OCI-LY7 (cell line): ENCODE results near the gene ZDHHC19. TPM values are rescaled to one million over a fixed set of nuclear protein-coding genes. Genes with fewer than 3 reads are reported as not detected.

Source experiments
- BruUV-seq: library from RNA; stranded (reverse); fragments of 400-500 nt; replicated peaks from 2 replicates; lab custom pipeline; 2021; lab: Mats Ljungman, UMichigan
- CTCF ChIA-PET: fragments of 300-600 bp; sonication (Branson Sonifier 250); formaldehyde crosslinking; loops from one replicate; lab custom pipeline; 2022; ENCODE audit warnings: antibody characterized with exemption; ENCODE audit not compliant: unreplicated experiment; lab: Charles Lee
- POLR2A ChIA-PET: fragments of 300-600 bp; sonication (Branson Sonifier 250); formaldehyde crosslinking; loops from one replicate; lab custom pipeline; 2022; ENCODE audit warnings: antibody characterized with exemption; lab: Charles Lee
- DNase-seq: peaks from one replicate; pipeline ENCODE4 v3.0.0-alpha.2; 2015; ENCODE audit warnings: low spot score
- H2AFZ ChIP-seq: fragments of 200-600 bp; sonication (generic), shearing (Covaris generic); 2 replicates; pipeline ENCODE4 v1.6.1; 2014; ENCODE audit warnings: mild to moderate bottlenecking, antibody characterized with exemption, low read length, moderate library complexity
- H3K27ac ChIP-seq: fragments of 200-600 bp; sonication (generic); 2 replicates; pipeline ENCODE4 v1.5.1; 2014; ENCODE audit warnings: mixed run types, low read depth, mild to moderate bottlenecking, moderate library complexity, low read length, inconsistent platforms; ENCODE audit not compliant: poor library complexity, severe bottlenecking
- H3K36me3 ChIP-seq: fragments of 200-600 bp; sonication (generic); 2 replicates; pipeline ENCODE4 v1.6.1; 2014; ENCODE audit warnings: mild to moderate bottlenecking, antibody characterized with exemption, low read length, moderate library complexity, mixed read lengths; ENCODE audit not compliant: insufficient read depth
- H3K4me1 ChIP-seq: fragments of 200-600 bp; sonication (generic); 2 replicates; pipeline ENCODE4 v1.5.1; 2014; ENCODE audit warnings: mild to moderate bottlenecking, low read length; ENCODE audit not compliant: insufficient read depth, poor library complexity, severe bottlenecking
- H3K4me2 ChIP-seq: fragments of 200-600 bp; sonication (generic); 2 replicates; pipeline ENCODE4 v1.6.1; 2014; ENCODE audit warnings: mild to moderate bottlenecking, low read length
- H3K4me3 ChIP-seq: fragments of 200-600 bp; sonication (generic); 2 replicates; pipeline ENCODE4 v1.5.1; 2014; ENCODE audit warnings: mild to moderate bottlenecking, low read depth, low read length; ENCODE audit not compliant: poor library complexity, severe bottlenecking
- H3K79me2 ChIP-seq: fragments of 200-600 bp; sonication (generic); 2 replicates; pipeline ENCODE4 v1.6.1; 2016; ENCODE audit warnings: low read depth, mild to moderate bottlenecking, low read length, moderate library complexity, mixed read lengths; ENCODE audit not compliant: insufficient read depth
- H3K9me2 ChIP-seq: fragments of 200-600 bp; sonication (generic); 2 replicates; pipeline ENCODE4 v1.6.1; 2016; ENCODE audit warnings: mild to moderate bottlenecking, low read length, mixed read lengths; ENCODE audit not compliant: insufficient read depth
- H3K9me3 ChIP-seq: fragments of 200-600 bp; sonication (generic); 2 replicates; pipeline ENCODE4 v1.6.1; 2014; ENCODE audit warnings: mild to moderate bottlenecking, mixed run types, low read length, mixed read lengths
- H4K20me1 ChIP-seq: fragments of 200-600 bp; sonication (generic); 2 replicates; pipeline ENCODE4 v1.6.1; 2014; ENCODE audit warnings: mild to moderate bottlenecking, antibody characterized with exemption, low read length, moderate library complexity, mixed read lengths; ENCODE audit not compliant: insufficient read depth
- EZH2phosphoT487 ChIP-seq: fragments of 200-600 bp; sonication (generic); IDR thresholded peaks from 2 replicates; pipeline ENCODE4 v1.6.1; 2018; ENCODE audit warnings: low read depth, borderline replicate concordance, mild to moderate bottlenecking, mixed run types, antibody characterized with exemption, low read length, moderate library complexity, mixed read lengths
- intact Hi-C: fragments of 100-400 bp; cut with micrococcal nuclease; formaldehyde crosslinking; loops from one replicate; pipeline ENCODE4 v1.10.0; 2022; ENCODE audit not compliant: unreplicated experiment
- total RNA-seq, 2 experiments: library from RNA; depleted of rRNA in 1 of 2; stranded (reverse); fragments of >200 nt in 1 of 2; shearing (Covaris generic) in 1 of 2; gene quantifications; 2 replicates each; pipeline ENCODE4 v1.2.3, GENCODE V29; 2014 to 2022
- TF ChIP-seq, protein P1 (sequence below): fragments of 200-600 bp; sonication (generic); conservative IDR thresholded peaks from 2 replicates; pipeline ENCODE4 v1.5.1; 2014; ENCODE audit warnings: mild to moderate bottlenecking, antibody characterized with exemption, low read length, moderate library complexity, mixed read lengths

ZDHHC19 gene
- total RNA-seq, 2 experiments from 2014 or later = not detected

DNA sequence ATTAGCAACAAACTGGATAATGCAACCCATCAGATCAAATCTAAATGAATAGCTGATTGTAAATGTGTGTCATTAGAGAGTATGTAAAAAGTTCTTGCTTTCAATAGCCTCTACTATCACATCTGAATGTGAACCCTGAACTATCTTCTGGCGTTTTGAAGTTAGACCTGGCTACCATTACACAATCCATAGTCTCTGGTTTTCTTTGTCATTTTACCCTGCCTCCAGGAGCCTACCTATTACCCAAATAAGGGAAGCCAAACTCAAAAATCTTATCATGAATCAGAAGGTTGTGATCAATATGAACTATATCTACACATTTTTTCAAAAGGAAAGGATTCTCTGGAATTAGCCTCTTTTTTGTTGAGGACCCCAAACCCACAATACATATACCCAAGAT is 44.6 kb upstream of the ZDHHC19 start:
- no peaks in the 10 kb centered on the region for H3K4me1 ChIP-seq
- no peak overlapping the region for H3K27ac ChIP-seq
- H4K20me1 ChIP-seq = no peaks in the 10 kb centered on the region
- H3K36me3 ChIP-seq = peaks cover 5% of the 10 kb centered on the region; the same call in 1 of the 2 replicates
- H3K4me3 ChIP-seq = no peak overlapping the region
- DNase-seq = no peak
- no peaks in the 10 kb centered on the region for H3K9me2 ChIP-seq
- H3K79me2 ChIP-seq = no peaks in the 10 kb centered on the region
- intact Hi-C loops = loop anchor here (10.0 kb wide), 1 partner anchor 189 kb away; no protein-coding TSS in a partner anchor
- no TSS peak for BruUV-seq
- H2AFZ ChIP-seq = no peak overlapping the region
- ChIA-PET POLR2A (interaction anchor here (0.6 to 1.1 kb wide), 2 partner anchors 9 to 226 kb away, joined by 3 read pairs; no protein-coding TSS in a partner anchor), CTCF (no interaction called here)
- no peaks in the 10 kb centered on the region for H3K9me3 ChIP-seq
- H3K4me2 ChIP-seq = no peak overlapping the region
- TF ChIP-seq, protein P1, sequence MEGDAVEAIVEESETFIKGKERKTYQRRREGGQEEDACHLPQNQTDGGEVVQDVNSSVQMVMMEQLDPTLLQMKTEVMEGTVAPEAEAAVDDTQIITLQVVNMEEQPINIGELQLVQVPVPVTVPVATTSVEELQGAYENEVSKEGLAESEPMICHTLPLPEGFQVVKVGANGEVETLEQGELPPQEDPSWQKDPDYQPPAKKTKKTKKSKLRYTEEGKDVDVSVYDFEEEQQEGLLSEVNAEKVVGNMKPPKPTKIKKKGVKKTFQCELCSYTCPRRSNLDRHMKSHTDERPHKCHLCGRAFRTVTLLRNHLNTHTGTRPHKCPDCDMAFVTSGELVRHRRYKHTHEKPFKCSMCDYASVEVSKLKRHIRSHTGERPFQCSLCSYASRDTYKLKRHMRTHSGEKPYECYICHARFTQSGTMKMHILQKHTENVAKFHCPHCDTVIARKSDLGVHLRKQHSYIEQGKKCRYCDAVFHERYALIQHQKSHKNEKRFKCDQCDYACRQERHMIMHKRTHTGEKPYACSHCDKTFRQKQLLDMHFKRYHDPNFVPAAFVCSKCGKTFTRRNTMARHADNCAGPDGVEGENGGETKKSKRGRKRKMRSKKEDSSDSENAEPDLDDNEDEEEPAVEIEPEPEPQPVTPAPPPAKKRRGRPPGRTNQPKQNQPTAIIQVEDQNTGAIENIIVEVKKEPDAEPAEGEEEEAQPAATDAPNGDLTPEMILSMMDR = no peak
- no peak for TF ChIP-seq EZH2phosphoT487

DNA sequence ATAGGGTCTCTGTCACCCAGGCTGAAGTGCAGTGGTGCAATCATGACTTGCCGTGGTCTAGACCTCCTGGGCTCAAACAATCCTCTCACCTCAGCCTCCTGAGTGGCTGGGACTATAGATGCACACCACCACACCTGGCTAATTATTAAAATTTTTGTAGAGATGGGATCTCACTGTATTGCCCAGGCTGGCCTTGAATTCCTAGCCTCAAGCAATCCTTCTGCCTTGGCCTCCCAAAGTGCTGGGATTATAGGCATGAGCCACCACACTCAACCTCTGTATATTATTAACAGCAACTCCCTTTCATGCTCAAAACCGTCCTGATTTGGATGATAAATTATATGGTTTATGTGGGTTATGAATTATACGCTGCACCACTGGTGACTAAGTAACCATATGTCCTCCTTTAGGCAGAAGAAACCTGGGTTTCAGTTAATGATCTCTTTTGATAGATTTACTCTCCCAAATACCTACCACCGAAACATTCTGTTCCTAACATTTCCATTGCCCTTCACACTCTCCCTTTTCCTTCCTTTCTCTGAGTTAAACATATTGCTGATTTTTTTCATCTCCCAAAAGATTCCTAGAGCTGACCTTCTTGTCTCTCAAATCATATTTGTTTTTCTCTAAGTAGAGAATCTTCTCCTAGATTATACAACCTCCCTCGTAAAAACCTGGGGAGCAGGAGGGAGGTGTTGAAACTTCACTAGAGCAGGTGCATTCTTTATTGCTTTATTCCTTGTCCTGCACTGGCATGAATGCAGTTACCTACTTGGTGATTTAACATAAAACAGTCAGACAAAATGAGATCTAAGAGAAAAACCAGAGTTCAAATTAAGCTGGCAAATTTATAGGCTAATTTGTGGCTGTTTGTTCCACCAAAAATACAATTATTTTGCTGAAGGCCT is 43.4 kb upstream of the ZDHHC19 start:
- no peaks in the 10 kb centered on the region for H3K79me2 ChIP-seq
- no peaks in the 10 kb centered on the region for H3K4me1 ChIP-seq
- ChIA-PET POLR2A (interaction anchor here (0.6 to 1.1 kb wide), 2 partner anchors 10 to 227 kb away, joined by 3 read pairs; no protein-coding TSS in a partner anchor), CTCF (no interaction called here)
- peaks cover 3% of the 10 kb centered on the region; the same call in 1 of the 2 replicates for H3K36me3 ChIP-seq
- TF ChIP-seq, protein P1 = no peak
- no TSS peak for BruUV-seq
- H3K9me2 ChIP-seq = no peaks in the 10 kb centered on the region
- no peak overlapping the region for H2AFZ ChIP-seq
- no peak overlapping the region for H3K27ac ChIP-seq
- H3K4me3 ChIP-seq = no peak overlapping the region
- DNase-seq = no peak
- no peak overlapping the region for H3K4me2 ChIP-seq
- intact Hi-C loops = loop anchor here (10.0 kb wide), 1 partner anchor 190 kb away; no protein-coding TSS in a partner anchor
- no peaks in the 10 kb centered on the region for H3K9me3 ChIP-seq
- no peaks in the 10 kb centered on the region for H4K20me1 ChIP-seq
